ENCODE results near the gene STOML2. TPM values are rescaled to one million over a fixed set of nuclear protein-coding genes. Genes with fewer than 3 reads are reported as not detected.

STOML2 gene
- total RNA-seq, 2 donors from 2014 or later: 41.0 to 44.2 TPM

DNA sequence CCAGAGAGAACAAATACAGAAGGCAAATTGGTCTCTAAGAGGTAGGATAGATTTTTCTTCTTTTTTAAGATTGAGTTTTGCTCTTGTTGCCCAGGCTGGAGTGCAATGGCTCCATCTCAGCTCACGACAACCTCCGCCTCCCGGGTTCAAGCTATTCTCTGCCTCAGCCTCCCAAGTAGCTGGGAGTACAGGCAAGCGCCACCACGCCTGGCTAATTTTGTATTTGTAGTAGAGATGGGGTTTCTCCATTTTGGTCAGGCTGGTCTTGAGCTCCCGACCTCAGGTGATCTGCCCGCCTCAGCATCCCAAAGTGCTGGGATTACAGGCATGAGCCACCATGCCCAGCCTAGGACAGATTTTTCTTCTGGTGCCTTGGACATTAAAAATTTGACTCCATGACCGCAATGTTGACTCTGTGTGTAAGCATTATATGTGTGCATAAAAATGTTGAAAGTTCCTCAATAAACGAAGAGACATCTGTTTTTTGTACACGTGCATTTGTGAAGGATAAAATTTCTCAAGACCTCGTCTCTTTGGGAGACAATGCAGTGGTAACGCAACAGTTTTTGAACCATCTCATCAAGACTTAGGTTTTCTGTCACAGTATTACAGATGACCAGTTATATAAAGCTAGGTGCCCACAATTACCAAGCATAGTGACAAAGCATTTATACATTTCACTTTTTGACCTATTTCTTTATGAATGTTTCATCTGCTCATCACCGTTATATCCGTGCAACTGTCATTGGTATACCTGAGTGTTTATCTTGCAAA lies 47.9 kb downstream of the STOML2 start:
- H3K9me3 ChIP-seq (ENCODE audit: control insufficient read depth, low read length, poor library complexity, severe bottlenecking): no peaks in the 10 kb centered on the region
- Mint-ChIP-seq H3K4me3 (no peak overlapping the region), H3K27ac (peak overlapping the region; percentile 19), H3K4me1 (peaks cover 10% of the 10 kb centered on the region), H3K36me3 (ENCODE audit: low read depth) (peaks cover 17% of the 10 kb centered on the region), H3K27me3 (no peaks in the 10 kb centered on the region)
- ATAC-seq (no peak), DNase-seq (no peak)

DNA sequence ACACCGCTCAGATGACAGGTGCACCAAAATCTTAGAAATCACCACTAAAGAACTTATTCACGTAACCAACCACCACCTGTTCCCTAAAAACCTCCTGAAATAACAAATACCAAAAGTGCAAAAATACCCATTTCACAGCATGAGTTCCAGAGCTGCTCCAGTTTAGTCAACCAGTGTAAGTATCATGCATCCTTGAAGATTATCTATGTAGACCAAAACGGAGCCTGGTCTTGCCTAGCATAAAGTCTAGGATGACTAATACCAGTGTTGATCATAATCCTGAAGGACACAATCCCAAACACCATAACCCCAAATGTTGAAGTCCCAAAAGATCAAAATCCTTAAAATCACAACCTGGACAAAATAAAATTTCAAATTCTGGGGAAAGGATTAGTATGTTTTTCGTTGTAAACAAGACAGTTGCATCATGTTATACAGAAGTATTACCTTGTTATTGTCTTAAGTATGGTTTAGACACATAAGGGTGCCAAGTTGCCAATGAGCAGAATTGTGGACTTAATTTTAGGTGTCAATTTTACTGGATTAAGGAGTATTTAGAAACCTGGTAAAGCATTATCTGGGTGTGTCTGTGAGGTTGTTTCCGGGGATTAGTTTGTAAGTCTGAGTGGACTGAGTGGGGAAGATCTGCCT lies 48.6 kb downstream of the STOML2 start:
- ATAC-seq: no peak
- peaks cover 10% of the 10 kb centered on the region for H3K4me1 Mint-ChIP-seq
- peak overlapping the region; percentile 19 for H3K27ac Mint-ChIP-seq
- H3K9me3 ChIP-seq (ENCODE audit: control insufficient read depth, low read length, poor library complexity, severe bottlenecking): no peaks in the 10 kb centered on the region
- no peak overlapping the region for H3K4me3 Mint-ChIP-seq
- H3K36me3 Mint-ChIP-seq (ENCODE audit: low read depth): peaks cover 16% of the 10 kb centered on the region
- H3K27me3 Mint-ChIP-seq: no peaks in the 10 kb centered on the region
- DNase-seq: no peak

- no peaks in the 10 kb centered on the region for H3K9me3 ChIP-seq (ENCODE audit: control insufficient read depth, low read length, poor library complexity, severe bottlenecking)
- Mint-ChIP-seq H3K4me1 (peaks cover 10% of the 10 kb centered on the region), H3K27me3 (no peaks in the 10 kb centered on the region), H3K4me3 (peak overlapping the region; percentile 75), H3K36me3 (ENCODE audit: low read depth) (peaks cover 12% of the 10 kb centered on the region), H3K27ac (peak overlapping the region; percentile 81)
- ATAC-seq (peak; percentile 76), DNase-seq (peak in 1 of 3 donors; percentile 40)
These were observed 51.6 kb downstream of the STOML2 start for GRCh38 chr9:35051069-35051967.

Other genes with a start within 250 kb of the STOML2 start
- not detected for gene PHF24, start 144.8 kb downstream of the STOML2 start, total RNA-seq
- 1 to 10 TPM; 1.4 to 1.8 TPM for gene DNAJB5, start 113.4 kb downstream of the STOML2 start, total RNA-seq
- 100 to 1,000 TPM; 222 to 238 TPM for gene VCP, start 30.5 kb downstream of the STOML2 start, total RNA-seq
- gene FANCG, start 23.2 kb downstream of the STOML2 start, total RNA-seq: 10 to 100 TPM; 18.8 to 23.6 TPM
- gene PIGO, start 6.5 kb downstream of the STOML2 start, total RNA-seq: 10 to 100 TPM; 19.1 to 20.4 TPM
- gene ATOSB, start 12.7 kb upstream of the STOML2 start, total RNA-seq: 10 to 100 TPM in 1 of 2 donors, 1 to 10 TPM in 1; 9.8 to 11.6 TPM
- under 1 TPM; 0.50 to 0.99 TPM for gene UNC13B, start 58.9 kb upstream of the STOML2 start, total RNA-seq